Stimulated activated CD4-positive, alpha-beta T cell treated with anti-CD3 and anti-CD28 coated beads, TNF-alpha, amount 100 ng/mL, for 24 hours (primary cell): ENCODE measurements around the gene PGM5.
A peak's percentile ranks its signal among the peaks of the same experiment; 100 is the strongest.

Experiments
- DNase-seq, 3 experiments: peaks; one replicate each; pipeline ENCODE4 v3.0.0-alpha.2; 2020; ENCODE audit warnings: low read depth in 3 of 3

The PGM5 gene

GRCh38 chr9:68536876-68537615, 180.6 kb downstream of the PGM5 start:
- no peak for DNase-seq

GRCh38 chr9:68537616-68537880, 181.1 kb downstream of the PGM5 start:
- DNase-seq = no peak

DNA sequence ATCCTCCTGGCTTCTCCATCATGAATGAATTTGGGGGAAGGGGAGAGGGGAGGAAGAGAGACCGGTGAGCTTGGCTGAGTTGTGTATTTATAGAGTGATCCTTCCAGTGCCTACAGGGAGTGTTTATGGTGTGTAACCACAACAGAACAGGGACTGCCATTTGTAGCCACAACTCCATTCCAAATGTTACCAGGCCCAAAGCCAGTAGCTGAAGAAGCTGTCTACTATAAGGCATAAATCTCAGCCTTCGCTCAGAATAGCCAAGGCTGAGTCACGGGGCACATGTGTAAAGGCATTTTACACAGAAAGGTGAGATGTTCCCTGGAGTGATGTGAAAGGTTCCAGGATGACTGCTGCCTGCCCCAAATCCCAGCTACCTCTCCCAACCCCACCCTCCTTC, 181.8 kb downstream of the PGM5 start:
- DNase-seq = no peak

DNA sequence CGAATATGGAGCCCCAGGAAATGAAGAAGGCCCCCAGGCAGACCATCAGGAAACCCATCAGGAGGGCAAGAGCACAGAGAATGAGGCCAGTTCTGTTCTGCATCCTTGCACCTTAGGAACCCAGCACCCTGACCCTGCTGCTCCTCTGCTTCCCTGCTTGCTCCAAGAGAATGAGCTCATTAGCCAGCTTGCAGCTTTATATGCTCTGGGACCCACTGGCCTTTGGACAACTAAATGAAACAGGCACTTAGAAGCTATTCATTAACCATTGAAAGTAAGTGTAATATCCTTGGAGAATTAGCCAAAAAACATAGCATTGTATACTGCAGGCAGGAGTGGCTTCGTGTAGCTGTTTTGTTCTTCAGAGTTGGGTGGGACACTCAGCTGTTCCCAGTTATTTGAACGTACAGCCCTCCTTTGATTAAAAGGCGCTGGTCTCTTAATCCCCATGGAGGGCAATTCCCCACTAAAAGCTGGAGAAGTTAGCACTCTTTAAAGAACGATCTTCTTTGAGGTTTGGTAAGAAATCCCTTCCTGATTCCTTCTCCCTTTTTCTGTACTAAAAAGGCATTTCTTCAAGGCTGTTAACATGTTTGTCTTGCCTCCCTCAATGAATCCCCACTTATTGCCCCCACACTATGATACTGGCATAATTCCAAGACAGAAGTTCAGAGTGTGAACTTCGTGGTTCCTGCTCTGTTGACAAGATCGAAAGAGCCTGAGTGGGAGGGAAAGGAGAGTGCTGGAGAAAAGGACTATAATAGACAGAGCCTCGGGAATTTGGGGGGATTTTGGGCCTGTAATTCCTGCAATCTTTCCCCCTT, 184.5 kb downstream of the PGM5 start, which contains the start of gene TMEM252:
Gene TMEM252 (minus strand): TSS at position 172 of the 824 bp plus-strand sequence. CDS start 69 bp downstream, at position 103.
- no peak for DNase-seq

- DNase-seq = no peak
These were observed 185.2 kb downstream of the PGM5 start for GRCh38 chr9:68541568-68541967.

- DNase-seq = no peak
These were observed 188.8 kb downstream of the PGM5 start for GRCh38 chr9:68545033-68545705.

GRCh38 chr9:68546596-68547390, 190.4 kb downstream of the PGM5 start:
- DNase-seq = no peak

- no peak for DNase-seq
These were observed 191.0 kb downstream of the PGM5 start for GRCh38 chr9:68547417-68547816.

- DNase-seq = no peak
These were observed 191.8 kb downstream of the PGM5 start for GRCh38 chr9:68548241-68548640.

DNA sequence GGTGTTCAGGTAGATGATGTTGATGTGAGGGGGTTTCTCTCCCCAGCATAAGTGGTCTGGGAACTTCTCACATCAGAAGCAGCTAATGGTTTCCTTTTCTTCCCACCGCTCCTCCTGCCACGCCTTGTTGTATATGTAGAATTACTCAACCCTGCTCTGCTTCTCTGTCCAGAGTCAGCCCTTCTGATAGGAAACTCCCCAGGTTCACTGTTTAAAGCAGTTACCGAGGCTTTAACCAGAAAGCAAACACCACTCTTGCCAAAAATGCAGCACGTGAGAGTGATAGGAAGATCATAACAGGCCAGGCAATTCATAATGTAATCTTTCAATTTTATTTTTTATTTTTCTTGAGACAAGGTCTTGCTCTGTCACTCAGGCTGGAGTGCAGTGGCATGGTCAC, 194.8 kb downstream of the PGM5 start:
- no peak for DNase-seq

- no peak for DNase-seq
These were observed 196.5 kb downstream of the PGM5 start for GRCh38 chr9:68552700-68553476.

- no peak for DNase-seq
These were observed 199.2 kb downstream of the PGM5 start for GRCh38 chr9:68555437-68556150.

DNA sequence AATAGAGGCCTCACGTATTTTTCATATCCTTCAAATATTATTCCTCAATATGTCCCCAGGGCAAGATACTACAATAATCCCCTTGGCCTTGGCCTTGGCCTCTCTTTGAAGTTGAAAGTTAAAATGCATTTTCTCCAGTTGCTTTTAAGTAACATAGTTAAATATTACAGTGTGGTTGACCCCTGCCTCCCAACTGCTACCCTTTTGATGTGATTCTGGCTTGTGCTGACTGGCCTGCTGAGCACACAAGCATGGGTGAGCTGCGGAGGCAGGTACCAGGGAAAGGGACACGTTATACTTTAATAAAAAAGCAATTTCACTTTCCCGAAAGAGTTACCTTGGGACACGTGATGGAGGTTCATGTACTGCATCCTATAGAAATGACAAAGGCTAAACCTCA, 202.1 kb downstream of the PGM5 start:
- DNase-seq = no peak

DNA sequence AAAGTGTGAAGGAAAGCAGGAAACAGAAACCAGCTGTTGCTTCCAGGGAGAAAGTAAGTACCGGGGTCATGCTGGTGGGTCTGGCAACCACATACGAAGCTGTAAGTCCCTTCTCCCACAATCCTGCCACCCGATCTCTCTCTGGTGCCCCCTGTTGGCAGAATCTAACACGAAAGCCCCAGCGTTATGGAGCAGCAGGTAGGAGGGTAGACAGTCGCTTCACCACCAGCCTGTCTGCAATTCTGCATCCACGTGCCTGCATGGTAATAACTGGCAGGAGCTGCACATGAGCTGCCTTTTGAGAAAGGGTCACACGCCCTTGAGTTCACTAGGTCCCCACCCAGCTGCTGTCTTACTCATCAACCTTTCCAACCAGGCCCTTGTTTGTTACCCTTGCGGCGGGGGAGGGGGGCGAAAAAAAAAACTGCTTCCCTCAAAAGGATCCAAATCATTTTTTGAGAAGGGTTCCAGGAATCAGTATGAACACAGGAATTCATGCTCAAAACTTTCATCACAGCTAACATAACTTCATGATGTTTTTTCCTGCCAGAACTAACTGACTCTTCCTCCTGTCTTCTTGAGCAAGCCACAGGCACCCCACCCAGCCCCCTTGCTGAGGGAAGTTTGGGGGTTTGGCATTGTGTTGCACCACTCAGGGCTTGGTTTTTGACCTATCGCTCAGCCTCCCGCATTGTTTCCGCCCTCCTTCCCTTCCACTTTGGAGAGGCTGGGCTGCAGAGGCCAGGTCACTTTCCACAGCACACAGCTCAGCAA, 203.8 kb downstream of the PGM5 start:
- DNase-seq = peak; percentile 13 to 43 (median 14)

DNA sequence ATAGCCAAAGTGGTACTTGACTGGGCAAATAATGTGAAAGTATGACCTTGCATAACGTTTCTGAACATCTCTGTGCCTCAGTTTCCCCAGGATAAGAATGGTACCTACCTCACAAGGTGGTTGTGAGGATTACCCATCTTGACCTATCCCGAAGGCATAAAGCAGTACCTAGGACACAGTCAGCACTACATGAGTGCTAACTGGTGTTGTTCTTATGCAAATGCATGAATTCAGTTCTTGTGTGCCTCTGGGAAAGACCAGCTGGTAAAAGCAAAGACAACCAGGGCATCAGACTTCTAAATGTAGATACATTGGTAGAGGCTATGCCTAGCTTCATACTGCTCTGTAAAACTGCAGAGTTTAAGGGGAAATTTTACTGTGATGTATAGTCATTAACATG, 206.1 kb downstream of the PGM5 start:
- no peak for DNase-seq

GRCh38 chr9:68567565-68567964, 211.2 kb downstream of the PGM5 start:
- no peak for DNase-seq

GRCh38 chr9:68574150-68574549, 217.7 kb downstream of the PGM5 start:
- DNase-seq = no peak

DNA sequence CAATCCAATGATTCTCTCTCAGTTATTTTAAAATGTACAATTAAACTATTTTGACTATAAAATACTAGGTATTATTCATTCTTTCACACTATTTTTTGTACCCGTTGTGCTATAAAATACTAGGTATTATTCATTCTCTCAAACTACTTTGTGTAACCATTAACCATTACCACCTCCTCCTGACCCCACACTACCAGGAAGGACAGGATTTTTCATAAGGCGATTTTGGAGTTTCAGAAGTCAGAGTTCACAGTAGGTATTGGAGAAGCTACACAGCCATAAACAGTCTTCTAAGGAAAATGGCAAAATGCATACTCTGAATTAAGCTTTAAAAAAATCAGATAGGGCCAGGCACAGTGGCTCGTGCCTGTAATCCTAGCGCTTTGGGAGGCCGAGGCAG, 219.4 kb downstream of the PGM5 start:
- no peak for DNase-seq

DNA sequence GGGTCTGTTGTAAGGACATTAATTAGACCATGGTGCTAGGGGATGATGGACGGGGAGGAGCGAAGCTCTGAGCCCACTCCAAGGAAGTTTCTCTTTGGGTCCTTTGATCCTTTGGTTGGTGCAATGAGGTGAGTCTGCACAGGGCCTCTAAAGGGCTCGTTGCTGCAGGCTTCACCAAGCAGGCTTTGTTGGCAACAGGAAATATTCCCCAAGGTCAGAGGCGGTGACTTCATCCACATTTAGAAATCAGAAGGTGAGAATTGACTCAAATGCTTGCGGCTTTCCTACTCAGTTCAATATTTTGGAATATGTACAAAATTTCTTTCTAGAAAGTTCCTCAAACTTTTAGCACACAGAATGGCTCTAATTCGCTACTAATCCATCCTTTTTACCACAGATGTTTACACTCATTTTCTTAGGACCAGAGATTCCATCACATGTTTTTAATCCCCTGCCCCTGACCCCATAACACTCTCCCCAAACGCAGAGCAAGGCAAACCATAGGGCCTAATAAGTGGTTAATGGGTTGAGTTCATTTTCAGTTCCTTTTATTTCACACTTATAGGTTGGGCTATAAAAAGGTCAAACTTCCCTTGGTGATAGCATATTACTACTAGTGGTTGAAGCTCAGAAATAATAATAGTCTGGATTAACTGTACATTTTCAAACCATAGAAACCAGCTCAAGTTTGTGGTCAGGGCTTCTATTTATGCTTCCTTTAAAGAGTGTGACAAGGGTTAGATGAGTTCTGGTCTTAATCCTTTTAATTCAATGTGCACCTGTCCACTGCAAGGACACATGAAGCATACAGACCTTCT, 221.6 kb downstream of the PGM5 start:
- DNase-seq = no peak
